CD14-positive monocyte (primary cell): ENCODE results near the gene TMEM42. TPM values are rescaled to one million over a fixed set of nuclear protein-coding genes. Genes with fewer than 3 reads are reported as not detected.

Source experiments
- DNase-seq, 3 donors: peaks; one replicate each; pipeline ENCODE4 v3.0.0-alpha.2; 2011 to 2022
- H2AFZ ChIP-seq: 2 replicates; pipeline ENCODE4 v1.6.0; 2012; ENCODE audit warnings: mild to moderate bottlenecking, low read depth, low read length, inconsistent platforms; ENCODE audit not compliant: insufficient read depth, poor library complexity, severe bottlenecking
- H3K27ac ChIP-seq, 2 donors: 1 replicate in 1 of 2; 2 replicates in 1 of 2; pipeline ENCODE4 v1.5.1; 2012 to 2013; ENCODE audit warnings: low read length in 2 of 2, control low read depth in 1 of 2, inconsistent platforms in 1 of 2, low read depth in 1 of 2, mild to moderate bottlenecking in 1 of 2
- H3K27me3 ChIP-seq, 2 donors: one replicate each; pipeline versions ENCODE4 v1.6.0 to v1.6.1; 2011 to 2013; ENCODE audit warnings: low read length in 2 of 2; ENCODE audit not compliant: control insufficient read depth in 2 of 2, insufficient read depth in 2 of 2
- H3K36me3 ChIP-seq, 2 donors: replicated peaks in 1 of 2; 1 replicate in 1 of 2; 2 replicates in 1 of 2; pipeline versions ENCODE4 v1.5.1 to v1.6.1; 2012 to 2013; ENCODE audit warnings: low read length in 2 of 2, control low read depth in 1 of 2, inconsistent platforms in 1 of 2, mild to moderate bottlenecking in 1 of 2; ENCODE audit not compliant: insufficient read depth in 2 of 2, control insufficient read depth in 1 of 2
- H3K4me1 ChIP-seq, 2 donors: 1 replicate in 1 of 2; 2 replicates in 1 of 2; pipeline versions ENCODE4 v1.5.1 to v1.6.1; 2012 to 2013; ENCODE audit warnings: low read length in 2 of 2, control low read depth in 1 of 2, inconsistent platforms in 1 of 2, mild to moderate bottlenecking in 1 of 2, moderate library complexity in 1 of 2; ENCODE audit not compliant: insufficient read depth in 2 of 2, control insufficient read depth in 1 of 2
- H3K4me2 ChIP-seq: replicated peaks from 2 replicates; pipeline ENCODE3; 2012; ENCODE audit warnings: low read length, moderate library complexity, mild to moderate bottlenecking; ENCODE audit not compliant: poor library complexity, severe bottlenecking; ENCODE audit errors: extremely low read depth
- H3K4me3 ChIP-seq, 3 experiments: fragments of 200-600 bp in 1 of 3; sonication (generic) in 1 of 3; replicated peaks in 1 of 3; 1 replicate in 2 of 3; 2 replicates in 1 of 3; pipeline ENCODE4 v1.5.1; 2011 to 2013; ENCODE audit warnings: low read length in 3 of 3, mild to moderate bottlenecking in 3 of 3, control low read depth in 2 of 3, low read depth in 2 of 3, inconsistent platforms in 1 of 3, moderate library complexity in 1 of 3
- H3K79me2 ChIP-seq: 2 replicates; pipeline ENCODE4 v1.6.0; 2012; ENCODE audit warnings: mild to moderate bottlenecking, control low read depth, inconsistent platforms, low read length, moderate library complexity; ENCODE audit not compliant: insufficient read depth
- H3K9ac ChIP-seq: 2 replicates; pipeline ENCODE4 v1.6.0; 2017; ENCODE audit warnings: low read length, mild to moderate bottlenecking; ENCODE audit not compliant: insufficient read depth, poor library complexity, severe bottlenecking
- H3K9me3 ChIP-seq, 2 donors: replicated peaks in 1 of 2; 1 replicate in 1 of 2; 2 replicates in 1 of 2; pipeline versions ENCODE4 v1.5.1 to v1.6.1; 2012 to 2013; ENCODE audit warnings: low read length in 2 of 2, control low read depth in 1 of 2; ENCODE audit not compliant: control insufficient read depth in 1 of 2, insufficient read depth in 1 of 2
- H4K20me1 ChIP-seq: 2 replicates; pipeline ENCODE4 v1.6.0; 2012; ENCODE audit warnings: mild to moderate bottlenecking, low read length, control low read depth, moderate library complexity; ENCODE audit not compliant: insufficient read depth
- H3K27ac Mint-ChIP-seq, 7 donors: one replicate each; pipeline ENCODE4 v1.8.0; 2020; ENCODE audit warnings: mild to moderate bottlenecking in 7 of 7, mixed read lengths in 7 of 7, moderate library complexity in 6 of 7, inconsistent platforms in 2 of 7
- H3K27me3 Mint-ChIP-seq, 3 donors: one replicate each; pipeline ENCODE4 v1.8.0; 2021 to 2022; ENCODE audit warnings: low read depth in 3 of 3, mild to moderate bottlenecking in 3 of 3, mixed read lengths in 3 of 3, moderate library complexity in 3 of 3, inconsistent platforms in 1 of 3
- H3K36me3 Mint-ChIP-seq, 2 donors: one replicate each; pipeline ENCODE4 v1.8.0; 2020; ENCODE audit warnings: mixed read lengths in 2 of 2, inconsistent platforms in 1 of 2, mild to moderate bottlenecking in 1 of 2
- H3K4me1 Mint-ChIP-seq: one replicate; pipeline ENCODE4 v1.8.0; 2020; ENCODE audit warnings: mild to moderate bottlenecking, mixed read lengths
- H3K4me3 Mint-ChIP-seq, 2 donors: one replicate each; pipeline ENCODE4 v1.8.0; 2020; ENCODE audit warnings: mild to moderate bottlenecking in 2 of 2, mixed read lengths in 2 of 2, moderate library complexity in 1 of 2
- H3K9me3 Mint-ChIP-seq, 7 donors: one replicate each; pipeline ENCODE4 v1.8.0; 2020 to 2022; ENCODE audit warnings: mixed read lengths in 7 of 7, mild to moderate bottlenecking in 6 of 7, moderate library complexity in 6 of 7, inconsistent platforms in 2 of 7
- WGBS: methylation state at CpG from one replicate; pipeline ENCODE4 v1.1.5; 2013; ENCODE audit warnings: missing lambda C conversion rate; ENCODE audit not compliant: insufficient coverage; 5-methylcytosine and 5-hydroxymethylcytosine counted together
- intact Hi-C, 2 donors: fragments of 100-400 bp; cut with micrococcal nuclease; formaldehyde crosslinking; loops; one replicate each; pipeline versions ENCODE4 v1.15.0 to v1.15.1; 2023
- polyA plus RNA-seq, 3 donors: library from polyadenylated mRNA; depleted of rRNA in 1 of 3; unstranded in 2 of 3; stranded (reverse) in 1 of 3; fragments of 300-500 nt in 2 of 3; fragments of >200 nt in 1 of 3; fragmentation: Illumina TruSeq in 2 of 3; gene quantifications; 1 replicate in 2 of 3; 2 replicates in 1 of 3; pipeline ENCODE4 v1.2.3, GENCODE V29; 2012 to 2021
- TF ChIP-seq, protein P1 (sequence below): fragments of 200-600 bp; IDR thresholded peaks from one replicate; pipeline ENCODE4 v1.8.0; 2022; ENCODE audit warnings: antibody characterized with exemption, mild to moderate bottlenecking

The TMEM42 gene
- polyA plus RNA-seq, 3 donors, result 16.2 to 31.2 (median 27.5) TPM

DNA sequence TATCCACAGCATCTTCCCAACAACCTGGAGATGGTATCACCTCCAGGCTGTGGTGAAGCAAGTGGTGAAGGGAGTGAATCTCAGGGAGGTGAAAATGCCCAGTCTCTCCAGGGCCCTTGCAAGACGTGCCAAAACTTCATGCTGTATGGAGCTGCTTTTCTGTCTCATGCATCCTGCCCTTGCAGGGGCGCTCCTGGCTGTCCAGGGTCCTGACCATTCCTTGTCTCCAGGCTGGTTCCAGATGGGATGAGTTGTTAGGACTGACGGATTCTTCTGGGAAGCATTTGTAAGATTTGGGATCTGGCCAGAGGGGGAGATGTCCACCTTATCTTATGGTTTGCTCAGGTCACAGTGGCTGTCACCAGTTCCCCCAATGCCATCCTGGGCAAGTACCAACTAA, 28.5 kb downstream of the TMEM42 start:
- TF ChIP-seq, protein P1, sequence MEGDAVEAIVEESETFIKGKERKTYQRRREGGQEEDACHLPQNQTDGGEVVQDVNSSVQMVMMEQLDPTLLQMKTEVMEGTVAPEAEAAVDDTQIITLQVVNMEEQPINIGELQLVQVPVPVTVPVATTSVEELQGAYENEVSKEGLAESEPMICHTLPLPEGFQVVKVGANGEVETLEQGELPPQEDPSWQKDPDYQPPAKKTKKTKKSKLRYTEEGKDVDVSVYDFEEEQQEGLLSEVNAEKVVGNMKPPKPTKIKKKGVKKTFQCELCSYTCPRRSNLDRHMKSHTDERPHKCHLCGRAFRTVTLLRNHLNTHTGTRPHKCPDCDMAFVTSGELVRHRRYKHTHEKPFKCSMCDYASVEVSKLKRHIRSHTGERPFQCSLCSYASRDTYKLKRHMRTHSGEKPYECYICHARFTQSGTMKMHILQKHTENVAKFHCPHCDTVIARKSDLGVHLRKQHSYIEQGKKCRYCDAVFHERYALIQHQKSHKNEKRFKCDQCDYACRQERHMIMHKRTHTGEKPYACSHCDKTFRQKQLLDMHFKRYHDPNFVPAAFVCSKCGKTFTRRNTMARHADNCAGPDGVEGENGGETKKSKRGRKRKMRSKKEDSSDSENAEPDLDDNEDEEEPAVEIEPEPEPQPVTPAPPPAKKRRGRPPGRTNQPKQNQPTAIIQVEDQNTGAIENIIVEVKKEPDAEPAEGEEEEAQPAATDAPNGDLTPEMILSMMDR, result no peak
- no peaks in the 10 kb centered on the region for H3K79me2 ChIP-seq
- H3K4me1 ChIP-seq, result no peaks in the 10 kb centered on the region
- no peaks in the 10 kb centered on the region for H3K27me3 ChIP-seq
- H3K4me2 ChIP-seq, result no peak overlapping the region
- no peaks in the 10 kb centered on the region for H3K9me3 ChIP-seq
- H3K36me3 ChIP-seq, result no peaks in the 10 kb centered on the region
- WGBS, result 100% methylated on average over 2 of the region's 3 CpGs
- H3K36me3 Mint-ChIP-seq, result no peaks in the 10 kb centered on the region
- no peak overlapping the region for H3K4me3 Mint-ChIP-seq
- no peaks in the 10 kb centered on the region for H4K20me1 ChIP-seq
- H3K4me1 Mint-ChIP-seq, result peaks cover 5% of the 10 kb centered on the region
- intact Hi-C loops, result no loop called here
- H3K9me3 Mint-ChIP-seq, result peaks cover 0 to 2% (median 0%) of the 10 kb centered on the region in 7 donors
- H3K9ac ChIP-seq, result no peak overlapping the region
- peaks cover 0 to 3% (median 0%) of the 10 kb centered on the region in 3 donors for H3K27me3 Mint-ChIP-seq
- H3K4me3 ChIP-seq, result no peak overlapping the region
- H2AFZ ChIP-seq, result no peak overlapping the region
- no peak for DNase-seq
- no peak overlapping the region for H3K27ac Mint-ChIP-seq
- no peak overlapping the region for H3K27ac ChIP-seq

DNA sequence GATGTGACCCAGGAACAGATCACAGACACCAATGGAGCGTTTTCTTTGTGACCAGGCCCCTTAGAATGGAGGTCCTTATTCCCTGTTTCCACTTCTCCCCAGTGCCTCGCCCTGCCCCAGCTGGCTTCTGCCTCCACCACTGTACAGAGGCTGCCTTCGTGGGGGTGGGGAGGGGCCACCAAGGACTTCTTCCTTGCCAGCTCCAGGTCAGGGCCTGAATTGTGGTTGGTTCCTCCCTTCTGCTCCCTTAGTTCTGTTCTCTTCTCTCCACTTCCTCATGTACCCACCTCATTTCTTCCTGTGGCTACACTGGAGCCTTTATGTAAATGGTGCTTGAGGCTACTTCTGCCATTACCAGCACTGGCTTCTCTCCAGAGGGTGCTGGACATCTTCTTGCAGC, 29.1 kb downstream of the TMEM42 start:
- no peak for DNase-seq
- H3K9me3 ChIP-seq, result no peaks in the 10 kb centered on the region
- no peak overlapping the region for H3K4me3 Mint-ChIP-seq
- H3K4me1 ChIP-seq, result no peaks in the 10 kb centered on the region
- H3K27me3 ChIP-seq, result no peaks in the 10 kb centered on the region
- no peak overlapping the region for H3K27ac ChIP-seq
- TF ChIP-seq, protein P1, result no peak
- no peak overlapping the region for H2AFZ ChIP-seq
- no peaks in the 10 kb centered on the region for H3K36me3 Mint-ChIP-seq
- no peak overlapping the region for H3K9ac ChIP-seq
- H3K9me3 Mint-ChIP-seq, result peaks cover 0 to 2% (median 0%) of the 10 kb centered on the region in 7 donors
- peaks cover 5% of the 10 kb centered on the region for H3K4me1 Mint-ChIP-seq
- H4K20me1 ChIP-seq, result no peaks in the 10 kb centered on the region
- no peak overlapping the region for H3K4me2 ChIP-seq
- peaks cover 0 to 3% (median 0%) of the 10 kb centered on the region in 3 donors for H3K27me3 Mint-ChIP-seq
- H3K36me3 ChIP-seq, result no peaks in the 10 kb centered on the region
- no peak overlapping the region for H3K4me3 ChIP-seq
- no peak overlapping the region for H3K27ac Mint-ChIP-seq
- intact Hi-C loops, result no loop called here
- H3K79me2 ChIP-seq, result no peaks in the 10 kb centered on the region
- WGBS, result no CpG with 5 or more reads among the region's 3 CpGs
